Measurements from ENCODE around the gene TRDN. TPM values are rescaled to one million over a fixed set of nuclear protein-coding genes. Genes with fewer than 3 reads are reported as not detected.

Gene TRDN
- total RNA-seq, 1 experiment from 2014 or later: 10.4 TPM

GRCh38 chr6:123343836-123344235 is 292.9 kb downstream of the TRDN start:
- no peaks in the 10 kb centered on the region for H3K4me1 Mint-ChIP-seq

More at GRCh38 chr6:123343836-123344235, 292.9 kb downstream of the TRDN start:
- no peaks in the 10 kb centered on the region for H3K27me3 ChIP-seq (ENCODE audit: insufficient read depth, low read length)
- no peak overlapping the region for H2BK12ac ChIP-seq (ENCODE audit: insufficient read length, low read depth, low read length)
- no peak overlapping the region for H3K14ac ChIP-seq (ENCODE audit: insufficient read depth, low read length)
- no peak overlapping the region for H3K56ac ChIP-seq (ENCODE audit: insufficient read length, low read depth, low read length)
- no peak overlapping the region for H2AFZ ChIP-seq (ENCODE audit: low read length)
- H3K27me3 Mint-ChIP-seq (ENCODE audit: low read depth): no peaks in the 10 kb centered on the region; the same call in 1 of the 2 replicates
- H3K27ac ChIP-seq (ENCODE audit: insufficient read length, low read depth, low read length): no peak overlapping the region
- H4K5ac ChIP-seq (ENCODE audit: insufficient read length, low read depth, low read length): no peak overlapping the region
- no peaks in the 10 kb centered on the region for H3K79me1 ChIP-seq (ENCODE audit: insufficient read depth, low read depth, low read length, poor library complexity, severe bottlenecking)
- no peaks in the 10 kb centered on the region for H3K23me2 ChIP-seq (ENCODE audit: insufficient read length, low read depth, low read length, poor library complexity, severe bottlenecking)
- H3K4me1 ChIP-seq (ENCODE audit: insufficient read depth, low read length): no peaks in the 10 kb centered on the region
- H4K8ac ChIP-seq (replicated peaks; ENCODE audit: insufficient read length, low read depth, low read length): no peak overlapping the region
- DNase-seq: no peak
- no peak overlapping the region for H4K91ac ChIP-seq (ENCODE audit: insufficient read length, low read depth, low read length)
- no peaks in the 10 kb centered on the region for H3K36me3 Mint-ChIP-seq (ENCODE audit: insufficient read depth in 1 of 3, low read depth in 3 of 3)
- no peaks in the 10 kb centered on the region for H4K20me1 ChIP-seq (ENCODE audit: control insufficient read depth, insufficient read depth, insufficient read length)
- no peak overlapping the region for H2BK5ac ChIP-seq (ENCODE audit: insufficient read length, low read length)
- no peaks in the 10 kb centered on the region for H3K79me2 ChIP-seq (ENCODE audit: insufficient read depth, low read length)
- H3K27ac Mint-ChIP-seq: no peak overlapping the region; a peak in 1 of 7 replicates
- H3K23ac ChIP-seq (ENCODE audit: insufficient read length, low read depth, low read length): no peak overlapping the region
- no peak overlapping the region for H3T11ph ChIP-seq (ENCODE audit: low read length)
- H3K4ac ChIP-seq (ENCODE audit: low read depth, low read length): no peak overlapping the region
- WGBS (ENCODE audit: extremely low coverage, insufficient read length, low lambda C conversion rate): no CpG with 5 or more reads among the region's 1 CpG
- H3K9me3 ChIP-seq (ENCODE audit: control insufficient read depth, low read depth, low read length): no peaks in the 10 kb centered on the region
- H3K18ac ChIP-seq (ENCODE audit: insufficient read length, low read depth, low read length): no peak overlapping the region
- no peak overlapping the region for H3K4me2 ChIP-seq (ENCODE audit: insufficient read depth, insufficient read length, low read length)
- no peak overlapping the region for H3K4me3 Mint-ChIP-seq
- no peak overlapping the region for H2BK15ac ChIP-seq (ENCODE audit: low read depth, low read length)
- H3K9me3 Mint-ChIP-seq: no peaks in the 10 kb centered on the region
- no peak overlapping the region for H2AK5ac ChIP-seq (ENCODE audit: insufficient read length, low read length)
- no peak for TF ChIP-seq CTCF (conservative IDR thresholded peaks at IDR 0.05)
- H3K9ac ChIP-seq (ENCODE audit: extremely low read depth, insufficient read length, low read length): no peak overlapping the region
- no peak overlapping the region for H2BK20ac ChIP-seq (ENCODE audit: low read depth, low read length, poor library complexity, severe bottlenecking)
- H2BK120ac ChIP-seq (ENCODE audit: low read depth, low read length, poor library complexity, severe bottlenecking): no peak overlapping the region
